ENCODE data around the gene PPM1B. TPM values are rescaled to one million over a fixed set of nuclear protein-coding genes. Genes with fewer than 3 reads are reported as not detected.

PPM1B gene
- total RNA-seq, 4 donors from 2014 or later: 26.6 to 63.3 (median 57.5) TPM

DNA sequence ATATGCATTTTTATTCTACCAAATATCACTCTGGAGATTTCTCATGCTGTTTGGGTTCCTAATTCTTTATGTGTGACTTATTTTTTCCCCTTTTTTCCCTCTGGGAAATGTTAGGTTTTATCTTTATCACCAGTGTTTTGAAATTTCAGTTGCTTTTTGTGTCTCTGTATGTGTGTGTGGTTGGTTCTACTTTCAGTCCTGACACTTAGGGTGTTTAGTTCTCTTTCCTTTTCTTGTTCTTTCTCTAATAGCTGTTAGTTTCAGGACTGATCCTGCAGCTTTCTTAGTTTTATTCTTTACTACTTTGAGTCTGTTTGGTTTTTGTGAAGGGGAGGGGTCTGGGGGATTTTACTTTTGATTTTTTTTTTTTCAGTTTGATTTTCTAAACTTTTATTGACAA lies 23.1 kb downstream of the PPM1B start:
- TF ChIP-seq, protein P1, sequence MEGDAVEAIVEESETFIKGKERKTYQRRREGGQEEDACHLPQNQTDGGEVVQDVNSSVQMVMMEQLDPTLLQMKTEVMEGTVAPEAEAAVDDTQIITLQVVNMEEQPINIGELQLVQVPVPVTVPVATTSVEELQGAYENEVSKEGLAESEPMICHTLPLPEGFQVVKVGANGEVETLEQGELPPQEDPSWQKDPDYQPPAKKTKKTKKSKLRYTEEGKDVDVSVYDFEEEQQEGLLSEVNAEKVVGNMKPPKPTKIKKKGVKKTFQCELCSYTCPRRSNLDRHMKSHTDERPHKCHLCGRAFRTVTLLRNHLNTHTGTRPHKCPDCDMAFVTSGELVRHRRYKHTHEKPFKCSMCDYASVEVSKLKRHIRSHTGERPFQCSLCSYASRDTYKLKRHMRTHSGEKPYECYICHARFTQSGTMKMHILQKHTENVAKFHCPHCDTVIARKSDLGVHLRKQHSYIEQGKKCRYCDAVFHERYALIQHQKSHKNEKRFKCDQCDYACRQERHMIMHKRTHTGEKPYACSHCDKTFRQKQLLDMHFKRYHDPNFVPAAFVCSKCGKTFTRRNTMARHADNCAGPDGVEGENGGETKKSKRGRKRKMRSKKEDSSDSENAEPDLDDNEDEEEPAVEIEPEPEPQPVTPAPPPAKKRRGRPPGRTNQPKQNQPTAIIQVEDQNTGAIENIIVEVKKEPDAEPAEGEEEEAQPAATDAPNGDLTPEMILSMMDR (IDR thresholded peaks at IDR 0.05): no peak
- Histone ChIP-seq H3K9me3 (no peaks in the 10 kb centered on the region), H3K27me3 (no peaks in the 10 kb centered on the region), H3K4me1 (no peaks in the 10 kb centered on the region), H3K27ac (no peak overlapping the region), H3K36me3 (no peaks in the 10 kb centered on the region), H3K4me3 (no peak overlapping the region)
- intact Hi-C loops (cut with DNase I; ENCODE audit: low total_unique reads): no loop called here
- no peak for DNase-seq

DNA sequence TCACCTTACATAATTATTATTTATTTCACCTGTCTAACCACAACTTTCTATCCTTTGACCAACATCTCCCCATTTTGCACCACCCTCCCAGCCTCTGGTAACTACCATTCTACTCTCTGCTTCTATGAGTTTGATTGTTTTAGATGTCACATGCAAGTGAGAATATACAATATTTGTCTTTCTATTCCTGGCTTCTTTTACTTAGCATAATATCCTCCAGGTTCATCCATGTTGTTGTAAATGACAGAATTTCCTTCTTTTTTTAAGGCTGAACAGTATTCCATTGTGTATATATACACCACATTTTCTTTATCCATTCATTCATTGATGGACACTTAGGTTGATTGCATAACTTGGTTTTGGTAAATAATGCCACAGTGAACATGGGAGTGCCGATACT lies 24.0 kb downstream of the PPM1B start:
- Histone ChIP-seq H3K27me3 (no peaks in the 10 kb centered on the region), H3K9me3 (no peaks in the 10 kb centered on the region), H3K27ac (no peak overlapping the region), H3K4me1 (no peaks in the 10 kb centered on the region), H3K36me3 (no peaks in the 10 kb centered on the region), H3K4me3 (no peak overlapping the region)
- TF ChIP-seq, protein P1 (IDR thresholded peaks at IDR 0.05): no peak
- intact Hi-C loops (cut with DNase I; ENCODE audit: low total_unique reads): no loop called here
- DNase-seq: no peak

DNA sequence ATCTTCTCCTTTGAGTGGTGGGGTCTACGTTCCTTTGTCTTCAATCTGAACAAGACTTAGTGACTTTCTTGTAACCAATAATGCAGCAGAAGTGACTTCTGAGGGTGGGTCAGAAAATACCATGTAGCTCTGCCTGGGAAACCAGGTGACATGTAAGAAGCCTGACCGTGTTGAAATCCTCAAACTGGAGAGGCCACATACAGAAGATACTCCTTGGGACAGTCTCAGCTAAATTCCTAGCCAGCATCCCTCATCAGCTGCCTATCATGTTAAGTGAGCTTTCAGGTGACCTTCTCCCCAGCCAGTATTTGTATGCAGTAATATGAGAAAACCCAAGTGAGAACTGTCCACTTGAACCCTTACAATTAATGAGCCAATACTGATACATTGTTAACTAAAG lies 27.0 kb downstream of the PPM1B start:
- Histone ChIP-seq H3K27me3 (no peaks in the 10 kb centered on the region), H3K9me3 (no peaks in the 10 kb centered on the region), H3K36me3 (no peaks in the 10 kb centered on the region), H3K4me3 (no peak overlapping the region), H3K4me1 (no peaks in the 10 kb centered on the region), H3K27ac (no peak overlapping the region)
- intact Hi-C loops (cut with DNase I; ENCODE audit: low total_unique reads): no loop called here
- TF ChIP-seq, protein P1 (IDR thresholded peaks at IDR 0.05): no peak
- no peak for TF ChIP-seq POLR2A (IDR thresholded peaks at IDR 0.05)
- no peak for DNase-seq

DNA sequence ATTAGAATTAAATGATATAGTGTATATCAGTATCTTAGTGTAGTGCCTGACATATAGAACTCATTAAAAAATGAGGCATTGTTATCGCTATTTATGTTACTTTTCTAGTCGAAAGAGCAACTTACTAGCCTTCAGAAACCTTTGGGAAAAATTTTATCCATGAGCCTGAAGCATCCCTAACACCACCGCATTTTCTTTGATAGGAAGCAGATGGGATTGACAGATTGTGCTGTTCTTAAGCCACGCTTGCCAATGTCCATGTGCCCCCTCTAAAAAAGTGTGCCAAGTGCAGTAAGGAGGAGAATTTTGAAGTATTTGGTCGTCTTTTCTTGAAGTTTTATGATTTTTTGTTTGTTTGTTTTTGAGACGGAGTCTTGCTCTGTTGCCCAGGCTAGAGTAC lies 29.1 kb downstream of the PPM1B start:
- H3K27ac ChIP-seq: no peak overlapping the region
- intact Hi-C loops (cut with DNase I; ENCODE audit: low total_unique reads): no loop called here
- H3K9me3 ChIP-seq: no peaks in the 10 kb centered on the region
- no peak overlapping the region for H3K4me3 ChIP-seq
- no peaks in the 10 kb centered on the region for H3K36me3 ChIP-seq
- TF ChIP-seq, protein P1 (IDR thresholded peaks at IDR 0.05): no peak
- no peak for TF ChIP-seq POLR2A (IDR thresholded peaks at IDR 0.05)
- H3K4me1 ChIP-seq: no peaks in the 10 kb centered on the region
- H3K27me3 ChIP-seq: no peaks in the 10 kb centered on the region
- DNase-seq: no peak

DNA sequence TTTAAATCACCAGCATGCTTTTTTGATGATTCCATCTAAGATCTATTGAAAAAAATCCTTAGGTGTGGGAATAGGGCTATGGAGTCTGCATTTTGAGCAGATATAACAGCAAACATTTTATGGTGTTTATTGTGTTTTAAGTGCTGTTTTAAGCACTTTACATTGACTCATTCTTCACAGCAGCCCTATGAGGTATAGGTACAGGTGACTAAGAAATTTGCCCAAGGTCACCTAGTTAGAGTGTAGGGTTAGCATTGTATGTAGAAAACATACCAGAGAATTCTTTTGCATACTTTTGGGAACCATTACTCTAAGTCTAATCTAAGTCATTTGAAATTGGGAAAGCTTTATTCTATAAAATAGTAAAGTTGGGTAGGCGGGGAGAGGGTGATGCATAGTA lies 31.3 kb downstream of the PPM1B start:
- no peak for DNase-seq
- intact Hi-C loops (cut with DNase I; ENCODE audit: low total_unique reads): no loop called here
- Histone ChIP-seq H3K4me1 (no peaks in the 10 kb centered on the region), H3K27me3 (no peaks in the 10 kb centered on the region), H3K27ac (no peak overlapping the region), H3K9me3 (no peaks in the 10 kb centered on the region), H3K36me3 (no peaks in the 10 kb centered on the region), H3K4me3 (no peak overlapping the region)
- TF ChIP-seq, protein P1 (IDR thresholded peaks at IDR 0.05): no peak
- no peak for TF ChIP-seq POLR2A (IDR thresholded peaks at IDR 0.05)
